Suprapubic skin (tissue), 4 donors: ENCODE results near the gene CXCL1. TPM values are rescaled to one million over a fixed set of nuclear protein-coding genes. Genes with fewer than 3 reads are reported as not detected.

Source experiments
- DNase-seq, 2 donors: peaks; one replicate each; pipeline ENCODE4 v3.0.0-alpha.2; 2019; ENCODE audit warnings: low spot score in 2 of 2
- H3K27ac ChIP-seq: fragments of 200-600 bp; sonication (generic); one replicate; pipeline ENCODE4 v1.5.1; 2019
- H3K27me3 ChIP-seq: fragments of 200-600 bp; sonication (generic); one replicate; pipeline ENCODE4 v1.5.1; 2019
- H3K36me3 ChIP-seq: fragments of 200-600 bp; sonication (generic); one replicate; pipeline ENCODE4 v1.5.1; 2019
- H3K4me1 ChIP-seq: fragments of 200-600 bp; sonication (generic); one replicate; pipeline ENCODE4 v1.5.1; 2019
- H3K4me3 ChIP-seq: fragments of 200-600 bp; sonication (generic); one replicate; pipeline ENCODE4 v1.5.1; 2019; ENCODE audit warnings: mild to moderate bottlenecking
- H3K9me3 ChIP-seq: fragments of 200-600 bp; sonication (generic); one replicate; pipeline ENCODE4 v1.5.1; 2019
- EP300 ChIP-seq: sonication (generic); formaldehyde crosslinking; IDR thresholded peaks from one replicate; pipeline ENCODE4 v1.6.1; 2017; ENCODE audit warnings: antibody characterized with exemption
- POLR2A ChIP-seq, 2 donors: fragments of 450-650 bp; IDR thresholded peaks; one replicate each; pipeline ENCODE4 v1.6.1; 2017; ENCODE audit warnings: antibody characterized with exemption in 2 of 2, mild to moderate bottlenecking in 2 of 2, moderate library complexity in 2 of 2
- POLR2AphosphoS5 ChIP-seq, 3 donors: sonication (generic); formaldehyde crosslinking; IDR thresholded peaks; one replicate each; pipeline ENCODE4 v1.6.1; 2017; ENCODE audit warnings: antibody characterized with exemption in 3 of 3
- WGBS: methylation state at CpG from one replicate; pipeline ENCODE4 v1.1.5; 2018; 5-methylcytosine and 5-hydroxymethylcytosine counted together
- total RNA-seq, 4 donors: library from RNA; depleted of rRNA; stranded (reverse); fragments of >200 nt; gene quantifications; one replicate each; pipeline ENCODE4 v1.1.0, GENCODE V29; 2016
- TF ChIP-seq, protein P1 (sequence below), 2 donors: fragments of 200-600 bp in 1 of 2; fragments of 450-650 bp in 1 of 2; sonication (generic) in 1 of 2; IDR thresholded peaks; one replicate each; pipeline ENCODE4 v1.5.1; 2016 to 2019; ENCODE audit warnings: antibody characterized with exemption in 2 of 2, mild to moderate bottlenecking in 1 of 2, moderate library complexity in 1 of 2

CXCL1 gene
- total RNA-seq, 4 donors from 2014 or later = 0.59 to 1.7 TPM; not detected in 2

DNA sequence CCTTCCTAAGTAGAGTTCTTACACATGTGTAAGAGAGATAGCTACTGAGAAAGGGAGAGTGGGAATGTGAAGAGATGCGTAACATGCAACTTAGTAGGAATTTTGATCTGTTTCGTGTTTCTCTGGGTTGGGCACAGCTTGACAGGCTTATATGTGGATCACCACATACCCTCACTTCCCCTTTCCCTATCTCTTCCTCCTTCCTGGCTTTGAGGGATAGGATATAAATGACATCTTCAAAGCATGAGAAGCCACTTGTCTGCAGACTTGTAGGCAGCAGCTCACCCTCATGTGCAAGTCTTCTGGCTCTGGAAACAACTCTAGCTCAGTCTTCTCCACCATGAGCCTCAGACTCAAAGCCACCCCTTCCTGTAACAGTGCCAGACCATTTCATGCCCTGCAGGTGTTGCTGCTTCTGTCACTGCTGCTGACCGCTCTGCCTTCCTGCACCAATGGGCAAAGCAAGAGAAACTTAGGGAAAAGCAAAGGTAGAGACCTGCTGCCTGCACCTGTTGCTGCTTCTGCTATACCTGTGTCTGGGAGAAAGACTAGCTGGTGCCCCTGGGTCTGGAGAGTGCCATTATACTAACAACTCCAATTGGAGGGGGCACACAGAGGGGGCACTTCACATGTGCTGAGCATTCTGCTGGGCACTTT lies 21.5 kb upstream of the CXCL1 start:
- Histone ChIP-seq H3K27ac (no peak overlapping the region), H3K27me3 (peaks cover 6% of the 10 kb centered on the region), H3K4me3 (no peak overlapping the region), H3K9me3 (no peaks in the 10 kb centered on the region), H3K4me1 (no peaks in the 10 kb centered on the region), H3K36me3 (no peaks in the 10 kb centered on the region)
- no peak for DNase-seq
- WGBS = 92% methylated on average over 3 of the region's 3 CpGs
- TF ChIP-seq POLR2AphosphoS5 (IDR thresholded peaks at IDR 0.05) = no peak
- TF ChIP-seq, protein P1, sequence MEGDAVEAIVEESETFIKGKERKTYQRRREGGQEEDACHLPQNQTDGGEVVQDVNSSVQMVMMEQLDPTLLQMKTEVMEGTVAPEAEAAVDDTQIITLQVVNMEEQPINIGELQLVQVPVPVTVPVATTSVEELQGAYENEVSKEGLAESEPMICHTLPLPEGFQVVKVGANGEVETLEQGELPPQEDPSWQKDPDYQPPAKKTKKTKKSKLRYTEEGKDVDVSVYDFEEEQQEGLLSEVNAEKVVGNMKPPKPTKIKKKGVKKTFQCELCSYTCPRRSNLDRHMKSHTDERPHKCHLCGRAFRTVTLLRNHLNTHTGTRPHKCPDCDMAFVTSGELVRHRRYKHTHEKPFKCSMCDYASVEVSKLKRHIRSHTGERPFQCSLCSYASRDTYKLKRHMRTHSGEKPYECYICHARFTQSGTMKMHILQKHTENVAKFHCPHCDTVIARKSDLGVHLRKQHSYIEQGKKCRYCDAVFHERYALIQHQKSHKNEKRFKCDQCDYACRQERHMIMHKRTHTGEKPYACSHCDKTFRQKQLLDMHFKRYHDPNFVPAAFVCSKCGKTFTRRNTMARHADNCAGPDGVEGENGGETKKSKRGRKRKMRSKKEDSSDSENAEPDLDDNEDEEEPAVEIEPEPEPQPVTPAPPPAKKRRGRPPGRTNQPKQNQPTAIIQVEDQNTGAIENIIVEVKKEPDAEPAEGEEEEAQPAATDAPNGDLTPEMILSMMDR (IDR thresholded peaks at IDR 0.05) = no peak
- no peak for TF ChIP-seq POLR2A (IDR thresholded peaks at IDR 0.05)
- no peak for TF ChIP-seq EP300

DNA sequence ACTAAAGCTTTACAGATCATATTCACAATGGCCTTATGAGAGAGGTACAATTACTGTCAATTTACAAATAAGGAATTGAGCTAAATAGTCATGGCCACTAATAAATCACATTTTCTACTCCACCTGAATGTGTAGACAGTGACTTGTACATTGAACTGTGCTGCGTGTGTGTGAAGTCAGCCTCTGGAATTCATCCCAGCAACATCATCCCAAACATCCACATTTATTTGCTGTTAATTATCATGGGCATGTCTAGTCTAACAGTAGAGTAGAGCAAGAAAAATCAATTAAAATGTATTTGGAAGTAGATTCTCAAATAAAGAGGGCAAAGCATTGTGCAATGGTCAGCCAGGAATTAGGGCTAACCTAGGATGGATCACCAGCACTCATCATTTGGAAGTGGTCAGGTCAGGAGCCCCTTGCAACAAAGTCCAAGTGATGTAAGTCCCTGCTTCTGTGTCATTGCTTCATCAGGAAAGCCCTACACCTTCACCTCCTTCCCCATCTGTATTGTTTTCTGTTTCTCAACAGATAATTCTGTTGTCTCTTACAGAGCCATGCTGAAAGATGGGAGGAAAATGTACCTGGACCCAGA lies 20.9 kb upstream of the CXCL1 start:
- H3K27ac ChIP-seq = no peak overlapping the region
- TF ChIP-seq EP300 (no peak), POLR2AphosphoS5 (IDR thresholded peaks at IDR 0.05) (no peak), POLR2A (IDR thresholded peaks at IDR 0.05) (no peak)
- TF ChIP-seq, protein P1 (IDR thresholded peaks at IDR 0.05) = no peak
- H3K4me3 ChIP-seq = no peak overlapping the region
- no peaks in the 10 kb centered on the region for H3K9me3 ChIP-seq
- no peak for DNase-seq
- H3K4me1 ChIP-seq = peaks cover 3% of the 10 kb centered on the region
- peaks cover 6% of the 10 kb centered on the region for H3K27me3 ChIP-seq
- 61% methylated on average over 1 of the region's 1 CpG for WGBS
- H3K36me3 ChIP-seq = no peaks in the 10 kb centered on the region

DNA sequence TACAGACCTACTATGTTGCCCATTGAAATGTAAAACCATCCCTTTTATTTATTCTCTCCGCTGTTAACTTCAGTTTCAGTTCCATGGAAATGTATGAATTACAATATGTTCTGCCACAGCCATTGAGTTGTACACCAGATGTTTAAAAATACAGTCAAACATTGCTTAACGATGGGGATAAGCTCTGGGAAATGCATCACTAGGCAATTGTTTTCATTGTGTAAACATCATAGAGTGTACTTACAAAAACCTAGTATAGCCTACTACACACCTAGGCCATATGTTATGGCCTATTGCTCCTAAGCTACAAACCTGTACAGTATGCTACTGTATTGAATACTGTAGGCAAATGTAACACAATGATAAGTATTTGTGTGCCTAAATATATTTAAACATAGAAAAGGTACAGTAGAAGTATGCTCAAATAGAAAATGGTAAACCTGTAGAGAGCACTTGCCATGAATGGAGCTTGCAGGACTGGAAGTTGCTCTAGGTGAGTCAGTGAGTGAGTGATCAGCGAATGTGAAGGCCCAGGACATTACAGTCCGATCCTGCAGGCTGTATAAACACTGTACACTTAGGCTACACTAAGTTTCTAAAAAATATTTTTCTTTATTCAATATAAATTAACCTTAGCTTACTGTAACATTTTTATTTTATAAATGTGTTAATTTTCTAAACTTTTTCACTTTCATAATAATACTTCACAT lies 18.8 kb upstream of the CXCL1 start:
- H3K27me3 ChIP-seq = peaks cover 6% of the 10 kb centered on the region
- no peak overlapping the region for H3K27ac ChIP-seq
- peaks cover 8% of the 10 kb centered on the region for H3K4me1 ChIP-seq
- no peak for TF ChIP-seq POLR2A (IDR thresholded peaks at IDR 0.05)
- TF ChIP-seq, protein P1 (IDR thresholded peaks at IDR 0.05) = no peak
- TF ChIP-seq POLR2AphosphoS5 (IDR thresholded peaks at IDR 0.05) = no peak
- TF ChIP-seq EP300 = no peak
- no peak overlapping the region for H3K4me3 ChIP-seq
- 89% methylated on average over 4 of the region's 4 CpGs for WGBS
- H3K9me3 ChIP-seq = no peaks in the 10 kb centered on the region
- no peak for DNase-seq
- no peaks in the 10 kb centered on the region for H3K36me3 ChIP-seq

DNA sequence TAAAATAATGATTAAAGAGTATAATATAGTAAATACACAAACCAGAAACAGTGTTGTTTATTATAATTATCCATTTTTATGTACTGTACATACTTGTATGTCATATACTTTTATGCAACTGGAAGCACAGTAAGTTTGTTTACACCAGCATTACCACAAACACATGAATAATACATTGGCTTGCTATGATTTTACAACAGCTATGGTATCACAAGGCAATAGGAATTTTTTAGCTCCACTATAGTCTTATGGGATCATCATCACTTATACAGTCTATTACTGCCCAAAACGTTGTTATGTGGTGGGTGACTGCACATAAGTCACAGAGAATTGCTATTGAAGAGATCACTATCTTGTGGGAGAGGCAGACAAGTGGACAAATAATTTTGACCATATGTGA lies 17.9 kb upstream of the CXCL1 start:
- DNase-seq = no peak
- TF ChIP-seq, protein P1 (IDR thresholded peaks at IDR 0.05) = no peak
- TF ChIP-seq EP300 (no peak), POLR2AphosphoS5 (IDR thresholded peaks at IDR 0.05) (no peak), POLR2A (IDR thresholded peaks at IDR 0.05) (no peak)
- WGBS = 68% methylated on average over 1 of the region's 1 CpG

DNA sequence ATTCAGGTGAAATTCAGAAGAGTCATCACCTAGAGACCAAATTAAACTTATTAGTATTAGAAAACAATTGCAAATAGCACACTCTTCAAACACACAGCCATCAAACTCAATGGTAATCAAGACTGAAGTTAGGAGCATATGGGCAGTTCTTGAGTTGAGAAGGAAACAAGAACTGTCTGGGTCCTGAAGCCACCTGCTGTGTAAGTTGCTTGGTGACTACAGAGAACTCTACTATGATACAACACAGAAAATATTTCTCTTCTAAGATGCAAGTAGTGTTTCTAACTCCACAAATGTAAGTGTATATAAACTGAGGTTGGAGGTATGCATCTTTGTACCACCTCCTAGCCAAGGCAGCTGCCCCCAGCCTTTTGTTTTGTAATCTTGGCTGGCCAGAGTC lies 16.4 kb upstream of the CXCL1 start:
- no peaks in the 10 kb centered on the region for H3K9me3 ChIP-seq
- no peak overlapping the region for H3K27ac ChIP-seq
- H3K36me3 ChIP-seq = no peaks in the 10 kb centered on the region
- no peak for DNase-seq
- peaks cover 8% of the 10 kb centered on the region for H3K4me1 ChIP-seq
- no peak overlapping the region for H3K4me3 ChIP-seq
- TF ChIP-seq, protein P1 (IDR thresholded peaks at IDR 0.05) = no peak
- TF ChIP-seq EP300 (no peak), POLR2AphosphoS5 (IDR thresholded peaks at IDR 0.05) (no peak), POLR2A (IDR thresholded peaks at IDR 0.05) (no peak)
- H3K27me3 ChIP-seq = peaks cover 6% of the 10 kb centered on the region

More for the DNA sequence above, 17.9 kb upstream of the CXCL1 start:
- no peaks in the 10 kb centered on the region for H3K36me3 ChIP-seq
- peaks cover 8% of the 10 kb centered on the region for H3K4me1 ChIP-seq
- H3K9me3 ChIP-seq = no peaks in the 10 kb centered on the region
- H3K27ac ChIP-seq = no peak overlapping the region
- peaks cover 6% of the 10 kb centered on the region for H3K27me3 ChIP-seq
- no peak overlapping the region for H3K4me3 ChIP-seq
